Measurements from ENCODE around the gene AUTS2. TPM values are rescaled to one million over a fixed set of nuclear protein-coding genes. Genes with fewer than 3 reads are reported as not detected.

The AUTS2 gene
- total and polyA plus RNA-seq, 4 donors, result 4.9 to 24.4 (median 7.0) TPM

DNA sequence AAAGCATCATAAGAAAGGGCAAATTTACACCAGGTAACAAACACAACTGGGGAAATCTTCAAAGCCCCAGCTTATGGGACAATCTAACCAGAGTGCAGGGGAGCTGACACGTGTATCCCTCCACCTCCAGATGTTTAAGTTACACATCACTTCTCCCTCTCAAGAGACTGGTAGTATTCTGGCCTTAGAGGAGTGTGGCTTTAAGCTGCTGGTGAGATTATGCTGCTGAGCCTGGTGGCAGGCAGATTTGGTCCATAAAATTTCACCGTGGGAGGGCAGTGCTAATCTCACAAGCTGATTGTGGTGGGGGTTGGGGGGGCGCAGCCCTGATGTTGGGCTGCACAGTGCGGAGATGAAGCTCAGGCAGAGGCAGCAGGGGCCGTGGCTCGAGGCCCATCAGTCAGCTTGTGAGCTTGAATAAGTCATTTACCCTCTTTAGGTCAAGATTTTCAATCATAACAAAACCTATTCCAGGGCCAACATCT is 1102.7 kb downstream of the AUTS2 start:
- H3K27ac ChIP-seq (ENCODE audit: low read depth in 1 of 2, low read length in 2 of 2), result no peak overlapping the region
- no peak for DNase-seq (ENCODE audit: low spot score)
- no peaks in the 10 kb centered on the region for H3K27me3 ChIP-seq (ENCODE audit: control insufficient read depth in 4 of 4, insufficient read depth in 4 of 4, low read length in 3 of 4)
- no peak overlapping the region for H3K9ac ChIP-seq (ENCODE audit: low read depth in 1 of 2, low read length in 2 of 2)
- TF ChIP-seq EGR1 (IDR thresholded peaks at IDR 0.05; ENCODE audit: low read depth in 2 of 2), result no peak
- TF ChIP-seq GABPA (IDR thresholded peaks at IDR 0.05 in 1 of 2, conservative IDR thresholded peaks at IDR 0.05 in 1 of 2), result no peak
- TF ChIP-seq, protein P1, sequence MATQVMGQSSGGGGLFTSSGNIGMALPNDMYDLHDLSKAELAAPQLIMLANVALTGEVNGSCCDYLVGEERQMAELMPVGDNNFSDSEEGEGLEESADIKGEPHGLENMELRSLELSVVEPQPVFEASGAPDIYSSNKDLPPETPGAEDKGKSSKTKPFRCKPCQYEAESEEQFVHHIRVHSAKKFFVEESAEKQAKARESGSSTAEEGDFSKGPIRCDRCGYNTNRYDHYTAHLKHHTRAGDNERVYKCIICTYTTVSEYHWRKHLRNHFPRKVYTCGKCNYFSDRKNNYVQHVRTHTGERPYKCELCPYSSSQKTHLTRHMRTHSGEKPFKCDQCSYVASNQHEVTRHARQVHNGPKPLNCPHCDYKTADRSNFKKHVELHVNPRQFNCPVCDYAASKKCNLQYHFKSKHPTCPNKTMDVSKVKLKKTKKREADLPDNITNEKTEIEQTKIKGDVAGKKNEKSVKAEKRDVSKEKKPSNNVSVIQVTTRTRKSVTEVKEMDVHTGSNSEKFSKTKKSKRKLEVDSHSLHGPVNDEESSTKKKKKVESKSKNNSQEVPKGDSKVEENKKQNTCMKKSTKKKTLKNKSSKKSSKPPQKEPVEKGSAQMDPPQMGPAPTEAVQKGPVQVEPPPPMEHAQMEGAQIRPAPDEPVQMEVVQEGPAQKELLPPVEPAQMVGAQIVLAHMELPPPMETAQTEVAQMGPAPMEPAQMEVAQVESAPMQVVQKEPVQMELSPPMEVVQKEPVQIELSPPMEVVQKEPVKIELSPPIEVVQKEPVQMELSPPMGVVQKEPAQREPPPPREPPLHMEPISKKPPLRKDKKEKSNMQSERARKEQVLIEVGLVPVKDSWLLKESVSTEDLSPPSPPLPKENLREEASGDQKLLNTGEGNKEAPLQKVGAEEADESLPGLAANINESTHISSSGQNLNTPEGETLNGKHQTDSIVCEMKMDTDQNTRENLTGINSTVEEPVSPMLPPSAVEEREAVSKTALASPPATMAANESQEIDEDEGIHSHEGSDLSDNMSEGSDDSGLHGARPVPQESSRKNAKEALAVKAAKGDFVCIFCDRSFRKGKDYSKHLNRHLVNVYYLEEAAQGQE (IDR thresholded peaks at IDR 0.05), result no peak
- no peak for TF ChIP-seq RXRA (IDR thresholded peaks at IDR 0.05)
- TF ChIP-seq, protein P2, sequence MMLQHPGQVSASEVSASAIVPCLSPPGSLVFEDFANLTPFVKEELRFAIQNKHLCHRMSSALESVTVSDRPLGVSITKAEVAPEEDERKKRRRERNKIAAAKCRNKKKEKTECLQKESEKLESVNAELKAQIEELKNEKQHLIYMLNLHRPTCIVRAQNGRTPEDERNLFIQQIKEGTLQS (IDR thresholded peaks at IDR 0.05), result no peak
- TF ChIP-seq, protein P3, sequence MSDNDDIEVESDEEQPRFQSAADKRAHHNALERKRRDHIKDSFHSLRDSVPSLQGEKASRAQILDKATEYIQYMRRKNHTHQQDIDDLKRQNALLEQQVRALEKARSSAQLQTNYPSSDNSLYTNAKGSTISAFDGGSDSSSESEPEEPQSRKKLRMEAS (IDR thresholded peaks at IDR 0.05), result no peak
- TF ChIP-seq, protein P4, sequence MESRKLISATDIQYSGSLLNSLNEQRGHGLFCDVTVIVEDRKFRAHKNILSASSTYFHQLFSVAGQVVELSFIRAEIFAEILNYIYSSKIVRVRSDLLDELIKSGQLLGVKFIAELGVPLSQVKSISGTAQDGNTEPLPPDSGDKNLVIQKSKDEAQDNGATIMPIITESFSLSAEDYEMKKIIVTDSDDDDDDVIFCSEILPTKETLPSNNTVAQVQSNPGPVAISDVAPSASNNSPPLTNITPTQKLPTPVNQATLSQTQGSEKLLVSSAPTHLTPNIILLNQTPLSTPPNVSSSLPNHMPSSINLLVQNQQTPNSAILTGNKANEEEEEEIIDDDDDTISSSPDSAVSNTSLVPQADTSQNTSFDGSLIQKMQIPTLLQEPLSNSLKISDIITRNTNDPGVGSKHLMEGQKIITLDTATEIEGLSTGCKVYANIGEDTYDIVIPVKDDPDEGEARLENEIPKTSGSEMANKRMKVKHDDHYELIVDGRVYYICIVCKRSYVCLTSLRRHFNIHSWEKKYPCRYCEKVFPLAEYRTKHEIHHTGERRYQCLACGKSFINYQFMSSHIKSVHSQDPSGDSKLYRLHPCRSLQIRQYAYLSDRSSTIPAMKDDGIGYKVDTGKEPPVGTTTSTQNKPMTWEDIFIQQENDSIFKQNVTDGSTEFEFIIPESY (IDR thresholded peaks at IDR 0.05), result no peak
- no peak for TF ChIP-seq YY1 (IDR thresholded peaks at IDR 0.05)
- TF ChIP-seq, protein P5, sequence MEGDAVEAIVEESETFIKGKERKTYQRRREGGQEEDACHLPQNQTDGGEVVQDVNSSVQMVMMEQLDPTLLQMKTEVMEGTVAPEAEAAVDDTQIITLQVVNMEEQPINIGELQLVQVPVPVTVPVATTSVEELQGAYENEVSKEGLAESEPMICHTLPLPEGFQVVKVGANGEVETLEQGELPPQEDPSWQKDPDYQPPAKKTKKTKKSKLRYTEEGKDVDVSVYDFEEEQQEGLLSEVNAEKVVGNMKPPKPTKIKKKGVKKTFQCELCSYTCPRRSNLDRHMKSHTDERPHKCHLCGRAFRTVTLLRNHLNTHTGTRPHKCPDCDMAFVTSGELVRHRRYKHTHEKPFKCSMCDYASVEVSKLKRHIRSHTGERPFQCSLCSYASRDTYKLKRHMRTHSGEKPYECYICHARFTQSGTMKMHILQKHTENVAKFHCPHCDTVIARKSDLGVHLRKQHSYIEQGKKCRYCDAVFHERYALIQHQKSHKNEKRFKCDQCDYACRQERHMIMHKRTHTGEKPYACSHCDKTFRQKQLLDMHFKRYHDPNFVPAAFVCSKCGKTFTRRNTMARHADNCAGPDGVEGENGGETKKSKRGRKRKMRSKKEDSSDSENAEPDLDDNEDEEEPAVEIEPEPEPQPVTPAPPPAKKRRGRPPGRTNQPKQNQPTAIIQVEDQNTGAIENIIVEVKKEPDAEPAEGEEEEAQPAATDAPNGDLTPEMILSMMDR (IDR thresholded peaks at IDR 0.05; ENCODE audit: low read depth, low read length, missing input control), result no peak
- no peak for TF ChIP-seq NR2F2 (IDR thresholded peaks at IDR 0.05)
- no peak for TF ChIP-seq RAD21 (IDR thresholded peaks at IDR 0.05)
- no peak for TF ChIP-seq FOXA2 (IDR thresholded peaks at IDR 0.05)
- H3K4me3 ChIP-seq (ENCODE audit: low read depth in 1 of 3, low read length in 3 of 3), result no peak overlapping the region
- H3K4me1 ChIP-seq (ENCODE audit: control insufficient read depth in 4 of 4, insufficient read depth in 4 of 4, low read length in 3 of 4), result peaks cover 0 to 27% (median 15%) of the 10 kb centered on the region in 4 donors
- 84% methylated on average over 6 of the region's 6 CpGs for WGBS
- H3K9me3 ChIP-seq (ENCODE audit: control insufficient read depth in 4 of 4, low read length in 3 of 4), result no peaks in the 10 kb centered on the region
- H3K36me3 ChIP-seq (ENCODE audit: control insufficient read depth in 4 of 4, insufficient read depth in 3 of 4, low read depth in 1 of 4, low read length in 3 of 4), result peaks cover 0 to 5% (median 2%) of the 10 kb centered on the region in 4 donors

DNA sequence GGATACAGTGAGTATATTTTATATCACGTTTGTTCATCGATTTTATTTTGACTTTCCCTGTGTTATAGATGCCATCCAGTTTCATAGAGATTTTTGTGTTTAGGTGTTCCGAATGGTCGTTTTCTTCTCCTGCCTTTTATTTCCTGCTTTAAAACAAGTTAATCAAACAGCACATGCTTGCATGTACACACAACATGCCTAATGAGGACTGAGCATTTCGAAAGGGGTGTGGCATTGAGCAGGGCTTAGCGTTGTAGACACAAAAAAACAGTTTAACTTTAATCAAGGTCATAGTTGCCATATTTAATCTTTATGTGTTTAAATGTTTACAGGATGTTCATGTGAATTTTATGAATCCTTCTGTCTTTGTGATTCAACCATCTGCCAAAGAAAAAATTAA is 1103.2 kb downstream of the AUTS2 start:
- Histone ChIP-seq H3K36me3 (ENCODE audit: control insufficient read depth in 4 of 4, insufficient read depth in 3 of 4, low read depth in 1 of 4, low read length in 3 of 4) (peaks cover 0 to 5% (median 3%) of the 10 kb centered on the region in 4 donors), H3K27ac (ENCODE audit: low read depth in 1 of 2, low read length in 2 of 2) (no peak overlapping the region), H3K4me3 (ENCODE audit: low read depth in 1 of 3, low read length in 3 of 3) (no peak overlapping the region), H3K9ac (ENCODE audit: low read depth in 1 of 2, low read length in 2 of 2) (no peak overlapping the region), H3K9me3 (ENCODE audit: control insufficient read depth in 4 of 4, low read length in 3 of 4) (no peaks in the 10 kb centered on the region), H3K4me1 (ENCODE audit: control insufficient read depth in 4 of 4, insufficient read depth in 4 of 4, low read length in 3 of 4) (peaks cover 0 to 26% (median 11%) of the 10 kb centered on the region in 4 donors), H3K27me3 (ENCODE audit: control insufficient read depth in 4 of 4, insufficient read depth in 4 of 4, low read length in 3 of 4) (no peaks in the 10 kb centered on the region)
- 73% methylated on average over 6 of the region's 6 CpGs for WGBS
- no peak for DNase-seq (ENCODE audit: low spot score)
- TF ChIP-seq, protein P4 (IDR thresholded peaks at IDR 0.05), result no peak
- no peak for TF ChIP-seq TAF1 (conservative IDR thresholded peaks at IDR 0.05)
- TF ChIP-seq HNF4G (IDR thresholded peaks at IDR 0.05), result no peak
- TF ChIP-seq RAD21 (IDR thresholded peaks at IDR 0.05), result no peak
- TF ChIP-seq, protein P1 (IDR thresholded peaks at IDR 0.05), result no peak
- no peak for TF ChIP-seq JUND (IDR thresholded peaks at IDR 0.05)
- TF ChIP-seq FOXA2 (IDR thresholded peaks at IDR 0.05), result no peak
- TF ChIP-seq YY1 (IDR thresholded peaks at IDR 0.05), result no peak
- TF ChIP-seq, protein P2 (IDR thresholded peaks at IDR 0.05), result no peak
- TF ChIP-seq SP1 (IDR thresholded peaks at IDR 0.05), result no peak
